Kidney (tissue), 14 donors: ENCODE measurements around the gene THBS2. TPM values are rescaled to one million over a fixed set of nuclear protein-coding genes. Genes with fewer than 3 reads are reported as not detected.

ENCODE experiments used
- DNase-seq, 5 donors: peaks; one replicate each; pipeline ENCODE4 v3.0.0-alpha.2; 2013 to 2020
- FAIRE-seq: peaks from 2 replicates; lab custom pipeline; 2012; peaks lifted over from hg19 to GRCh38; lab: Jason Lieb, UNC
- H3K27ac ChIP-seq, 2 donors: one replicate each; pipeline ENCODE4 v1.7.0; 2013; ENCODE audit warnings: low read depth in 2 of 2, low read length in 2 of 2, inconsistent platforms in 1 of 2
- H3K27me3 ChIP-seq: one replicate; pipeline ENCODE4 v1.7.1; 2013; ENCODE audit warnings: low read length, inconsistent platforms; ENCODE audit not compliant: control insufficient read depth, insufficient read depth
- H3K36me3 ChIP-seq, 3 donors: one replicate each; pipeline versions ENCODE4 v1.7.0 to v1.7.1; 2013; ENCODE audit warnings: low read length in 3 of 3, control low read depth in 1 of 3, inconsistent platforms in 1 of 3; ENCODE audit not compliant: insufficient read depth in 3 of 3, control insufficient read depth in 2 of 3
- H3K4me1 ChIP-seq, 3 donors: one replicate each; pipeline versions ENCODE4 v1.7.0 to v1.7.1; 2013; ENCODE audit warnings: low read length in 3 of 3, inconsistent platforms in 1 of 3, low read depth in 1 of 3; ENCODE audit not compliant: control insufficient read depth in 2 of 3, insufficient read depth in 2 of 3
- H3K4me3 ChIP-seq, 3 donors: one replicate each; pipeline versions ENCODE4 v1.7.0 to v1.8.1; 2013; ENCODE audit warnings: low read length in 3 of 3, control low read depth in 1 of 3, inconsistent platforms in 1 of 3
- H3K9ac ChIP-seq, 3 donors: one replicate each; pipeline versions ENCODE4 v1.7.0 to v1.7.1; 2013; ENCODE audit warnings: low read length in 3 of 3, control low read depth in 1 of 3, inconsistent platforms in 1 of 3
- H3K9me3 ChIP-seq, 3 donors: one replicate each; pipeline versions ENCODE4 v1.7.0 to v1.7.1; 2013; ENCODE audit warnings: low read length in 3 of 3, control low read depth in 1 of 3, inconsistent platforms in 1 of 3; ENCODE audit not compliant: control insufficient read depth in 2 of 3, insufficient read depth in 1 of 3
- CTCF ChIP-seq: IDR thresholded peaks from 3 replicates; pipeline ENCODE4 v1.5.1; 2012; ENCODE audit warnings: mild to moderate bottlenecking, moderate library complexity, borderline replicate concordance; ENCODE audit not compliant: insufficient read depth; ENCODE audit errors: extremely low read depth
- intact Hi-C: fragments of 100-400 bp; cut with DNase I; formaldehyde crosslinking; loops from one replicate; pipeline ENCODE4 v1.11.1; 2022
- polyA plus RNA-seq: library from polyadenylated mRNA; stranded (reverse); fragments of 350-450 nt; fragmentation: Illumina TruSeq; extraction: RNeasy Lipid Tissue Mini Kit (QIAGEN cat#74804); gene quantifications from one replicate; pipeline ENCODE4 v1.2.3, GENCODE V29; 2014; ENCODE audit warnings: low read depth, low replicate concordance; ENCODE audit not compliant: insufficient read depth
- total RNA-seq: library from RNA; stranded (reverse); fragmentation: NEBNext Ultra II Directional; extraction: Animal tissue kit (Norgen Biotek cat#: 25700); gene quantifications from one replicate; pipeline ENCODE4 v1.2.1, GENCODE V29; 2021
- donor health status: control.
- donor health status: control.
- donor health status: control.
- donor health status: control.
- donor health status: control.
- donor health status: DM: yes; HTN: yes; CAD: no.
- donor health status: Normal renal cell carcinoma (clear cell type).

THBS2 gene
- total and polyA plus RNA-seq, 2 donors from 2014 or later, result 2.7 to 33.4 TPM

GRCh38 chr6:169293196-169293595, 39.5 kb upstream of the THBS2 start:
- Histone ChIP-seq H3K27ac (no peak overlapping the region), H3K36me3 (no peaks in the 10 kb centered on the region), H3K9ac (no peak overlapping the region), H3K27me3 (no peaks in the 10 kb centered on the region), H3K4me1 (no peaks in the 10 kb centered on the region), H3K4me3 (no peak overlapping the region), H3K9me3 (no peaks in the 10 kb centered on the region)
- TF ChIP-seq CTCF, result no peak
- intact Hi-C loops, result no loop called here
- no peak for DNase-seq
- no peak for FAIRE-seq

GRCh38 chr6:169292338-169293124, 38.9 kb upstream of the THBS2 start:
- no peaks in the 10 kb centered on the region for H3K4me1 ChIP-seq
- no peak for DNase-seq
- H3K9ac ChIP-seq, result no peak overlapping the region
- H3K9me3 ChIP-seq, result no peaks in the 10 kb centered on the region
- no peaks in the 10 kb centered on the region for H3K27me3 ChIP-seq
- no peaks in the 10 kb centered on the region for H3K36me3 ChIP-seq
- no peak overlapping the region for H3K4me3 ChIP-seq
- intact Hi-C loops, result no loop called here
- no peak overlapping the region for H3K27ac ChIP-seq
- no peak for FAIRE-seq
- no peak for TF ChIP-seq CTCF

GRCh38 chr6:169291646-169292337, 38.1 kb upstream of the THBS2 start:
- TF ChIP-seq CTCF, result no peak
- Histone ChIP-seq H3K9me3 (no peaks in the 10 kb centered on the region), H3K9ac (no peak overlapping the region), H3K36me3 (no peaks in the 10 kb centered on the region), H3K4me3 (no peak overlapping the region), H3K4me1 (no peaks in the 10 kb centered on the region), H3K27me3 (no peaks in the 10 kb centered on the region), H3K27ac (peak overlapping the region in 1 of 2 donors; percentile 28)
- no peak for DNase-seq
- intact Hi-C loops, result no loop called here
- no peak for FAIRE-seq
